GM21381 (cell line): ENCODE results near the gene NAPSA.
A peak's percentile ranks its signal among the peaks of the same experiment; 100 is the strongest.

Experiments
- ATAC-seq: cut with Tn5 transposase; IDR thresholded peaks from one replicate; pipeline ENCODE4 v1.9.1; 2021; ENCODE audit warnings: mild to moderate bottlenecking, moderate library complexity; ENCODE audit not compliant: unreplicated experiment

The NAPSA gene

GRCh38 chr19:50384685-50385535 lies 19.5 kb upstream of the NAPSA start:
- ATAC-seq: no peak

- ATAC-seq: peak; percentile 80
Measured at GRCh38 chr19:50383852-50384684, 18.6 kb upstream of the NAPSA start, which contains the start of gene POLD1. POLD1 (plus strand) TSS chr19:50384347; CDS start chr19:50398852, 14,505 bp downstream.

GRCh38 chr19:50383001-50383851 lies 17.8 kb upstream of the NAPSA start:
- ATAC-seq: no peak

- ATAC-seq: no peak
Measured at GRCh38 chr19:50381881-50382729, 16.7 kb upstream of the NAPSA start.

GRCh38 chr19:50380751-50381151 lies 15.3 kb upstream of the NAPSA start:
- ATAC-seq: no peak

DNA sequence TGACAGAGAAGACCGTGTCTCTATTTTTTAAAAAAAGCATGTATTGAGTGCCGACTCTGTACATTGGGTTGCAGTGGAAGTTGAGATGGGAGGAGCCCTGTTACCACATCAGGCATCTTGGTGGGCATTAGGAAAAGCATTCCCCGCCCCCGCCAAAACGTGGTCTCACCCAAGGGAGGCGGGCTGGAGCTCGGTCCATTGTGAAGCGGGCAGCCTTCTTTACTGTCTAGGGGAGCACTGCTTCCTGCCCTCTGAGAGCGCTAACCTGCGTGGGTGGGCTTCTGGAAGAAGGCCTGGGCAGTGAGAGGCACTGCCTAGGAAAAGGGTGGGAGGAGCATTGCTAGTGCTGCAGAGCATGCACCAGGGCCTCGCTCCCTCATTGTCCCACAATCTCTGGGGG lies 14.7 kb upstream of the NAPSA start:
- ATAC-seq: no peak

- ATAC-seq: no peak
Measured at GRCh38 chr19:50379602-50380001, 14.2 kb upstream of the NAPSA start.

DNA sequence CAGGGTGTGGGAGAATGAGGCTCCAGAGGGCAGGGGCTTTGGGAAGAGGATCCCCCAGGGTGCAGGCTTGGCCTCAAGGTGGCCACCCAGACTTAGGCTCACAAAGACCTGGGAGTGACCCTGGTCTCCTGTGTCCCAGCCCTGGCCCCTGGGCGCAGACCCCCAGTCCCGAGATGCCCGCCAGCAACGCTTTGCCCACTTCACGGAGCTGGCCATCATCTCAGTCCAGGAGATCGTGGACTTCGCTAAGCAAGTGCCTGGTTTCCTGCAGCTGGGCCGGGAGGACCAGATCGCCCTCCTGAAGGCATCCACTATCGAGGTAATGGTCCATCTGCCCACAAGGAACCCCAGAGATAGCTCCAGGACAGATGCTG lies 13.4 kb upstream of the NAPSA start:
- ATAC-seq: no peak

GRCh38 chr19:50378169-50378862 lies 12.9 kb upstream of the NAPSA start:
- no peak for ATAC-seq

- ATAC-seq: no peak
Measured at GRCh38 chr19:50377517-50377916, 12.1 kb upstream of the NAPSA start.

DNA sequence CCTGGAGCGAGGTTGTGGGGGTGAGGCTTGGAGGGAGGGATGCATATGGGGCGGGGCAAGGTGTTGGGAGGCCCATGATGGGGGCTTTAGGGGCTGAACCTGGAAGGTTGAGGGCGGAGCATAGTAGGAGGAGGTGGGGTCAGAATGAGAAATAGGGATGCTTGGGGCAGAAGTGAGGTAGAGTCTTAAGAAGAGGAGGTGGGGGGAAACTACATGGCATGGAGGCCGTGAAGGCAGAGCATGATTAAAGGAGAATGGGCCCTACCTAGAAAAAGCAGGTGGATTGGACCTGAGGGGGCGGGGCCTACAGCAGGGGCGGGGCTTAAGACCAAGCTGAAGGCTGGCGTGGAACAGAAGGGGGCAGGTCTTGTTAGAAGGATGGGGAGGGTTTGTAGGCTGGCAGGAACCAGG lies 11.6 kb upstream of the NAPSA start:
- peak; percentile 14 for ATAC-seq

GRCh38 chr19:50376166-50377050 lies 11.0 kb upstream of the NAPSA start, which contains the start of gene NR1H2:
NR1H2 (plus strand) TSS chr19:50376457; CDS start chr19:50377606, 1,149 bp downstream.
- peak; percentile 83 for ATAC-seq

GRCh38 chr19:50371914-50372475 lies 6.6 kb upstream of the NAPSA start:
- ATAC-seq: no peak

DNA sequence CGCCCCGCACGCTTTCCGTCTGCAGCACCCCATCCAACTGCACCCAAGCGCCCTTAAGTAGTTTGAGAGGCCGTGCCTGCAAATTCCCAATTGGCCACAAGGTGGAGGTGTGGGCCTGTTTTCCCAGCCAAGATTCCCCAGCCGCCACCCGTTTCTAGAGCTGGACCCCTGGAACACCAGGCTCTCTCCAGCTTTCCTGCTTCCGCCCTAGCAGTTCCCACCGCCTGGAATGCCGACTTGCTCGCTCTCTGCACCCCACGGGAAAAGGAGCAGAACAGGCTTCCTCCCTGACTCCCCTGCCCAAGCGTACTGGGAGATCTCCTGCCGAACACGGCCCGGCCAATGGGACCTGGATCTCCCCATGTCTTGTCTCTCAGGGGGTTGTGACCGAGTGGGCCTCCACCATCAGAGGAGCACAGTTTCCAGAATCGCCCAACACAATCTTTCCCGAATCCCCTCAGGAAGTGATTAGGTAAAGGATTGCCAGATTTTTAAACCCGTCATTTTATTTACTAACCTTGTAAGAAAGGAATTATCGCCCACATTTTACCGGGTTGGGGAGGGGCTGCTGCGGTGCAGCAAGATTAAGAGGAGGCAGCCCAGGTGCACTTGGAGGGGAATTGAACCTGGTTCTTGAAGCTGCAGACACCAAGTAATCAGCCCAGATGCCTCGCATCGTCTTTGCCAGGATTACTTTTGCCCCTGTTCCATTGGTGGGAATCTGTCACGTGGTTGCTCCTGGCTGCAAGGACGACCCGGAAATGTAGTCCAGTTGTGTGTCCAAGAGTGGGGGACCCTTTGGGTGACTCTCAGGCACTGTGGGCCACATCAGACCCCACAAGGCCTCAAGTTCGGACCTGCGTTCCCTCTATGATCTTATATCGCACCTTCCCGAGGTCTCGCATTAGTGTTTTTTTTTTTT lies 3.5 kb upstream of the NAPSA start:
- ATAC-seq: peak; percentile 56

- no peak for ATAC-seq
Measured at GRCh38 chr19:50362656-50363424, 2.6 kb downstream of the NAPSA start.

GRCh38 chr19:50362030-50362412 lies 3.4 kb downstream of the NAPSA start:
- ATAC-seq: no peak
